K562 (cell line): ENCODE results near the gene PCAT6. TPM values are rescaled to one million over a fixed set of nuclear protein-coding genes. Genes with fewer than 3 reads are reported as not detected.

Experiments
- BRF2 ChIP-seq: IDR thresholded peaks from 3 replicates; pipeline ENCODE4 v1.6.1; 2011; ENCODE audit warnings: borderline replicate concordance, mild to moderate bottlenecking; ENCODE audit not compliant: insufficient read length, insufficient read depth
- CAMTA2 ChIP-seq: fragments of 250-450 bp; sonication (Bioruptor Pico); conservative IDR thresholded peaks from 2 replicates; pipeline ENCODE4 v1.5.1; 2022
- CBFA2T3 ChIP-seq: fragments of 450-650 bp; IDR thresholded peaks from 2 replicates; pipeline ENCODE4 v1.6.1; 2017
- CBX5 ChIP-seq: IDR thresholded peaks from 2 replicates; pipeline ENCODE4 v1.6.1; 2014; ENCODE audit warnings: low read depth, borderline replicate concordance
- CCNT2 ChIP-seq: IDR thresholded peaks from 2 replicates; pipeline ENCODE4 v1.6.1; 2011; ENCODE audit warnings: borderline replicate concordance, low read depth, mild to moderate bottlenecking, moderate library complexity, mixed read lengths, low read length; ENCODE audit not compliant: insufficient read length; ENCODE audit errors: extremely low read depth
- DMBX1 ChIP-seq: fragments of 250-450 bp; sonication (Bioruptor Pico); IDR thresholded peaks from 2 replicates; pipeline ENCODE4 v1.8.0; 2022; ENCODE audit warnings: inconsistent platforms, mild to moderate bottlenecking, moderate library complexity, borderline replicate concordance
- DPF2 ChIP-seq: fragments of 450-650 bp; IDR thresholded peaks from 2 replicates; pipeline ENCODE4 v1.6.1; 2016
- ELF1 ChIP-seq: fragments of 200-800 bp; sonication (Bioruptor generic); IDR thresholded peaks from 2 replicates; pipeline ENCODE4 v1.6.1; 2016; ENCODE audit warnings: missing genetic modification characterization, missing compliant biosample characterization
- FOXJ2 ChIP-seq: fragments of 200-800 bp; sonication (Bioruptor generic); IDR thresholded peaks from 2 replicates; pipeline ENCODE4 v1.6.1; 2016; ENCODE audit warnings: missing genetic modification characterization, missing compliant biosample characterization
- HEY1 ChIP-seq: fragments of 250-450 bp; sonication (Bioruptor Pico); IDR thresholded peaks from 2 replicates; pipeline ENCODE4 v1.5.0; 2020; ENCODE audit warnings: mild to moderate bottlenecking, moderate library complexity, borderline replicate concordance
- KDM1A ChIP-seq, 2 experiments: fragments of 450-650 bp; IDR thresholded peaks; 2 replicates each; pipeline ENCODE4 v1.6.1; 2016; ENCODE audit warnings: mild to moderate bottlenecking in 2 of 2
- KDM5B ChIP-seq: fragments of 200-600 bp; sonication (generic); IDR thresholded peaks from 2 replicates; pipeline ENCODE4 v1.6.1; 2012; ENCODE audit warnings: low read depth, mild to moderate bottlenecking, moderate library complexity, low read length, control low read depth, inconsistent platforms; ENCODE audit not compliant: insufficient replicate concordance
- KLF13 ChIP-seq: fragments of 450-650 bp; IDR thresholded peaks from 2 replicates; pipeline ENCODE4 v1.6.1; 2016; ENCODE audit warnings: missing genetic modification characterization, low read depth, mild to moderate bottlenecking, missing compliant biosample characterization, moderate library complexity, borderline replicate concordance
- RBBP5 ChIP-seq: fragments of 200-600 bp; sonication (generic); IDR thresholded peaks from 2 replicates; pipeline ENCODE4 v1.6.1; 2012; ENCODE audit warnings: borderline replicate concordance, mild to moderate bottlenecking, low read length, control low read depth, inconsistent platforms; ENCODE audit not compliant: insufficient read depth, poor library complexity, severe bottlenecking
- RBM15 ChIP-seq: fragments of 200-400 bp; formaldehyde crosslinking; IDR thresholded peaks from 2 replicates; pipeline ENCODE4 v1.6.1; 2018; ENCODE audit warnings: mild to moderate bottlenecking, low read length, moderate library complexity; ENCODE audit not compliant: insufficient read depth
- RBM25 ChIP-seq: fragments of 200-400 bp; formaldehyde crosslinking; IDR thresholded peaks from 2 replicates; pipeline ENCODE4 v1.6.1; 2018; ENCODE audit warnings: low read length, low read depth, moderate library complexity; ENCODE audit not compliant: severe bottlenecking
- SNRNP70 ChIP-seq: fragments of 200-400 bp; formaldehyde crosslinking; optimal IDR thresholded peaks from 2 replicates; pipeline ENCODE3; 2017; ENCODE audit warnings: low read depth, low read length
- SRSF7 ChIP-seq: fragments of 200-400 bp; formaldehyde crosslinking; optimal IDR thresholded peaks from 2 replicates; pipeline ENCODE3; 2017; ENCODE audit warnings: mild to moderate bottlenecking, low read depth, low read length
- SUPT5H ChIP-seq: fragments of 450-650 bp; IDR thresholded peaks from 2 replicates; pipeline ENCODE4 v1.6.1; 2016
- TAF1 ChIP-seq: IDR thresholded peaks from 2 replicates; pipeline ENCODE4 v1.6.1; 2011; ENCODE audit warnings: mild to moderate bottlenecking, low read length, moderate library complexity; ENCODE audit not compliant: insufficient read depth, control insufficient read depth, severe bottlenecking; ENCODE audit errors: extremely low read depth
- THRAP3 ChIP-seq: fragments of 450-650 bp; IDR thresholded peaks from 2 replicates; pipeline ENCODE4 v1.6.1; 2016; ENCODE audit warnings: mild to moderate bottlenecking, inconsistent platforms, borderline replicate concordance
- ZBTB1 ChIP-seq: sonication (generic); formaldehyde crosslinking; IDR thresholded peaks from 2 replicates; pipeline ENCODE4 v1.8.1; 2023; ENCODE audit warnings: missing genetic modification reagents, low read depth, mild to moderate bottlenecking, borderline replicate concordance
- ZNF134 ChIP-seq: fragments of 250-450 bp; sonication (Bioruptor Pico); conservative IDR thresholded peaks from 2 replicates; pipeline ENCODE4 v1.4.0; 2020
- ZNF277 ChIP-seq: fragments of 250-450 bp; sonication (Bioruptor Pico); IDR thresholded peaks from 2 replicates; pipeline ENCODE4 v1.8.0; 2022; ENCODE audit warnings: inconsistent platforms, mild to moderate bottlenecking, moderate library complexity, borderline replicate concordance
- ZNF57 ChIP-seq: fragments of 450-650 bp; formaldehyde crosslinking; IDR thresholded peaks from 2 replicates; pipeline ENCODE4 v1.4.0; 2020; ENCODE audit warnings: mild to moderate bottlenecking, moderate library complexity
- ZNF79 ChIP-seq: fragments of 250-450 bp; sonication (Bioruptor Pico); IDR thresholded peaks from 2 replicates; pipeline ENCODE4 v1.4.0; 2020; ENCODE audit warnings: low read depth, mild to moderate bottlenecking, moderate library complexity
- polyA plus RNA-seq, 8 experiments: library from polyadenylated mRNA; depleted of rRNA in 4 of 8; stranded (reverse) in 5 of 8; unstranded in 3 of 8; fragments of >200 nt; fragmentation: Nextera tagmentation in 2 of 8; fragmentation: Illumina TruSeq in 1 of 8; extraction: Ambion mirVana in 2 of 8; extraction: Trizol in 1 of 8; gene quantifications; 2 replicates each; pipeline versions ENCODE4 v1.2.1 to v1.2.3, GENCODE V29; 2011 to 2014; ENCODE audit warnings: inconsistent platforms in 1 of 8, missing spikeins in 1 of 8
- total RNA-seq, 7 experiments: library from RNA; depleted of rRNA in 6 of 7; stranded (reverse); fragments of >200 nt in 6 of 7; fragmentation: Illumina TruSeq in 2 of 7; extraction: Trizol in 2 of 7; gene quantifications; 2 replicates each; pipeline versions ENCODE4 v1.2.1 to v1.2.3, GENCODE V29; 2011 to 2021; ENCODE audit warnings: low replicate concordance in 1 of 7

PCAT6 gene
- total and polyA plus RNA-seq, 9 of the 15 experiments (the other 6 are each of a cell fraction or from before 2014, with no cell fraction given), result 0.25 to 2.4 (median 0.54) TPM; not detected in 1

- no peak for TF ChIP-seq ZBTB1
- TF ChIP-seq RBM15, result no peak
- TF ChIP-seq CBX5, result no peak
- peak; percentile 79 for TF ChIP-seq TAF1
- TF ChIP-seq SUPT5H, result peak; percentile 82; the same call in 1 of the 2 replicates
- TF ChIP-seq ZNF134 (CRISPR knock-in tag), result no peak
- TF ChIP-seq HEY1 (CRISPR knock-in tag), result no peak
- TF ChIP-seq ZNF277, result no peak
- peak; percentile 96 for TF ChIP-seq FOXJ2 (tag)
- 0 out of 2 replicates have a peak, but pooled peaks have one; percentile 34 for TF ChIP-seq DPF2
- no peak for TF ChIP-seq ZNF57 (CRISPR knock-in tag)
- no peak for TF ChIP-seq SNRNP70
- TF ChIP-seq RBBP5, result no peak
- TF ChIP-seq ZNF79 (CRISPR knock-in tag), result no peak
- TF ChIP-seq SRSF7, result no peak
- TF ChIP-seq RBM25, result peak; percentile 30
- TF ChIP-seq KDM5B, result peak; percentile 91
- no peak for TF ChIP-seq DMBX1
- no peak for TF ChIP-seq CBFA2T3
- no peak for TF ChIP-seq THRAP3
- no peak; the same call in 1 of the 2 replicates for TF ChIP-seq KLF13 (tag)
- TF ChIP-seq ELF1 (tag), result peak; percentile 22; the same call in 1 of the 2 replicates
- no peak for TF ChIP-seq CAMTA2 (CRISPR knock-in tag)
- no peak for TF ChIP-seq KDM1A (IDR thresholded peaks at IDR 0.05)
- TF ChIP-seq CCNT2, result peak; percentile 90
- no peak for TF ChIP-seq BRF2
Measured at GRCh38 chr1:202810615-202811295, at the start of gene PCAT6 (continued).
